HG03139 (cell line): ENCODE results near the gene RAP1GDS1.
"Not testable (repeated sequence)": the region's sequence is repeated elsewhere in the genome, so short reads cannot be mapped to it uniquely, and the experiment has no call there.

ENCODE experiments used
- ATAC-seq: cut with Tn5 transposase; IDR thresholded peaks from one replicate; pipeline ENCODE4 v1.9.1; 2021; ENCODE audit not compliant: unreplicated experiment

Gene RAP1GDS1

DNA sequence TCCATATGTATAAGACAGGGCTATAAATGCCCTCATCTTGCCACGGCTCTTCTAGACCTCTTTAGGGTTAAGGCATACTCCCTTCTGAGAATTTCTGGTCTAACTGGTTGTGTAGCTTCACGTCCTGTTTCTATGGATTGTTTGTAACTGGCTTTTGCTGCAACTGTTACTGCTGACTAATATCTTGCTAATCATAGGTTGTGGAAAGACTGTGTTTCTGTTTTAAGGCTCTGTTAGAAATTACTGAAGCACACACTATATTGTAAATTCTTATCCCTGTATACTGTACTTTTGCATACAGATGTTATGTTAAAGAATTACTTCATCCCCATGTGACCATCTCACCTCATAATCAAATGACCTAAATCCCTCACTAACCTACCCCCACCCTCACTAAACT, 218.4 kb downstream of the RAP1GDS1 start:
- not testable (repeated sequence) for ATAC-seq

GRCh38 chr4:98480535-98480934, 219.4 kb downstream of the RAP1GDS1 start:
- no peak for ATAC-seq

GRCh38 chr4:98481167-98481566, 220.0 kb downstream of the RAP1GDS1 start:
- no peak for ATAC-seq

DNA sequence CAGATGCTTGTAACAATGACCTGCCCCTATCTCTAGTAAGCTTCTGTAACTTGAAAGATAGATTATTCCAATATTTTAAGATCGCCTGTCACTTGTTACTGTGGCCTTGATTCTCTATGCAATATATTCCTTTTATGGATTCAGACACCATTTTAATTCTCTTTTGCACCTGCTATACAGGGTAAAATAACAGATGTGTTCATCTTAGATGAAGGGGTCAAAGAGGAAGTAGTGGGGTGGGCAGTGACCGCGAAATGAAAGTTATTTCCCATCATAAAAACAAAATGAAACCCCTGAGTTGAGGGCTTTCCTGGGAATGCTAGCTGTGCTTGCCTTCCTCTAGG, 221.3 kb downstream of the RAP1GDS1 start:
- ATAC-seq: peak; percentile 13

- peak; percentile 68 for ATAC-seq
Measured at GRCh38 chr4:98482847-98483806, 221.9 kb downstream of the RAP1GDS1 start.

DNA sequence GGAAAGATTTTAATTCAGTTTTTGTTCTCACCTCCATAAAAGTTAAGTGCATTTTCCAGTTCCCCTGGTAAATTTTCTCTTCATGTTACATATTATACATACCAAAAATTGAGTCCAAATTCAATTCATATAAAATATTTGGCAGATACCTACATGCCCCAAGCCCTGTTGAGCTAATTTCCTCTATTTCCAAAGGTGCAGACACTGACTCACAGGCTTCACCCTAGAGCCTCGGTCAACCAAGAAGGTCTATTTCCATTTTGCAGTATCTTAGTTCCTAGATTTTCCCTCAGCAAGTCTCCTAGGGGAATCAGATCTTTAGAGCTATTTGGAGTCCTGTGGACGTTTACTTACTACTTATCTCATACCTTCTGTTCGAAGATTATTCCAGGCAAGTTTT, 222.8 kb downstream of the RAP1GDS1 start:
- no peak for ATAC-seq

DNA sequence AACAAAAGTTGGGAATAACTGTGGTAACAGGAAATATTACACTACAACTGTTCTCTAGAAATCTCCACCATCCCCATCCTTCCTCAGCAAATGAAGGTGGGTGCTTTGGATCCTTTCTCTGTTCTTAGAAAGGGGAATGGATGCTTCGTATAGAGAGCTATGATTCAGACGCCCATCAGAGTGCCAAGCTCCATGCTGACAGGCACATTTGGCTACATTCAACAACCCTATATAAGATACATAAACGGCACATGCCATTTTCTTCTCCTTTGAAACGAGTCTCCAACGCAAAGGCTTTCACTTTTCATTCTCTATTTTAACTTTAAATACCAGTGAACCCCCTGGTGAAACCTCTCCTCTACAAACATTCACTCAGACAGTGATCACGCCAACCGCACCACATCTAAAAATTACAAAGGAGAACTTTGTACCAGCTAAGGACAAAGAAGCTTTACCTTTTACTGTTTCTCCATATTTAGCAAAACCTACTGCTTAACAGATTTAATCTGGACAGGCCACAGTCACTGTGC, 224.7 kb downstream of the RAP1GDS1 start:
- no peak for ATAC-seq

- ATAC-seq: no peak
Measured at GRCh38 chr4:98490251-98490650, 229.1 kb downstream of the RAP1GDS1 start.

GRCh38 chr4:98491899-98492559, 230.8 kb downstream of the RAP1GDS1 start:
- no peak for ATAC-seq

GRCh38 chr4:98493296-98493695, 232.1 kb downstream of the RAP1GDS1 start:
- ATAC-seq: no peak
